Left ventricle myocardium inferior (tissue), 1 donor: ENCODE results near the gene OTUD7B. TPM values are rescaled to one million over a fixed set of nuclear protein-coding genes. Genes with fewer than 3 reads are reported as not detected.

Experiments
- DNase-seq: peaks from one replicate; pipeline ENCODE4 v3.0.0-alpha.2; 2020
- H3K27ac ChIP-seq: fragments of 200-600 bp; replicated peaks from 2 replicates; pipeline ENCODE4 v1.8.0; 2021
- H3K27me3 ChIP-seq: fragments of 200-600 bp; 2 replicates; pipeline ENCODE4 v1.8.0; 2021; ENCODE audit warnings: low read depth
- H3K36me3 ChIP-seq: fragments of 200-600 bp; 2 replicates; pipeline ENCODE4 v1.8.0; 2021
- H3K4me1 ChIP-seq: fragments of 200-600 bp; 2 replicates; pipeline ENCODE4 v1.8.0; 2021
- H3K4me3 ChIP-seq: fragments of 200-600 bp; 2 replicates; pipeline ENCODE4 v1.8.0; 2021; ENCODE audit warnings: mild to moderate bottlenecking, moderate library complexity
- H3K9me3 ChIP-seq: fragments of 200-600 bp; replicated peaks from 2 replicates; pipeline ENCODE4 v1.8.0; 2021
- CTCF ChIP-seq: fragments of 200-600 bp; IDR thresholded peaks from 2 replicates; pipeline ENCODE4 v1.8.0; 2021; ENCODE audit warnings: antibody characterized with exemption, mild to moderate bottlenecking, borderline replicate concordance
- intact Hi-C: fragments of 100-400 bp; cut with micrococcal nuclease; formaldehyde crosslinking; loops from one replicate; pipeline ENCODE4 v1.11.0; 2022
- total RNA-seq: library from RNA; stranded (reverse); fragmentation: NEBNext Ultra II Directional; extraction: Animal tissue kit (Norgen Biotek cat#: 25700); gene quantifications from one replicate; pipeline ENCODE4 v1.2.1, GENCODE V29; 2021
- donor health status: DM: no; HTN: yes; CAD: no; lungs with severe emphysema.

The OTUD7B gene
- total RNA-seq, 1 donor from 2014 or later, result 23.8 TPM

GRCh38 chr1:150051089-150051373 is 40.5 kb upstream of the OTUD7B start:
- no peaks in the 10 kb centered on the region for H3K9me3 ChIP-seq
- peaks cover 4% of the 10 kb centered on the region for H3K4me1 ChIP-seq
- intact Hi-C loops, result loop anchor here (2.0 kb wide), 1 partner anchor 88 kb away; no protein-coding TSS in a partner anchor
- no peak overlapping the region for H3K27ac ChIP-seq
- no peak for TF ChIP-seq CTCF
- DNase-seq, result no peak
- H3K36me3 ChIP-seq, result peaks cover 9% of the 10 kb centered on the region
- H3K27me3 ChIP-seq, result no peaks in the 10 kb centered on the region
- no peak overlapping the region for H3K4me3 ChIP-seq

- DNase-seq, result no peak
- TF ChIP-seq CTCF, result no peak
- Histone ChIP-seq H3K9me3 (no peaks in the 10 kb centered on the region), H3K4me3 (no peak overlapping the region), H3K27me3 (no peaks in the 10 kb centered on the region), H3K27ac (no peak overlapping the region), H3K4me1 (peaks cover 3% of the 10 kb centered on the region), H3K36me3 (peaks cover 9% of the 10 kb centered on the region)
- intact Hi-C loops, result loop anchor here (2.0 kb wide), 1 partner anchor 87 kb away; no protein-coding TSS in a partner anchor
Observed at GRCh38 chr1:150049926-150050325, 39.4 kb upstream of the OTUD7B start.

- no peak overlapping the region for H3K27ac ChIP-seq
- no peaks in the 10 kb centered on the region for H3K4me1 ChIP-seq
- H3K9me3 ChIP-seq, result no peaks in the 10 kb centered on the region
- DNase-seq, result no peak
- H3K27me3 ChIP-seq, result no peaks in the 10 kb centered on the region
- H3K36me3 ChIP-seq, result no peaks in the 10 kb centered on the region
- no peak overlapping the region for H3K4me3 ChIP-seq
- intact Hi-C loops, result no loop called here
- no peak for TF ChIP-seq CTCF
Observed at GRCh38 chr1:150034336-150034735, 23.8 kb upstream of the OTUD7B start.

GRCh38 chr1:150028322-150028721 is 17.8 kb upstream of the OTUD7B start:
- intact Hi-C loops, result no loop called here
- no peak for DNase-seq
- Histone ChIP-seq H3K4me3 (no peak overlapping the region), H3K36me3 (no peaks in the 10 kb centered on the region), H3K4me1 (no peaks in the 10 kb centered on the region), H3K27me3 (no peaks in the 10 kb centered on the region), H3K27ac (no peak overlapping the region), H3K9me3 (no peaks in the 10 kb centered on the region)
- TF ChIP-seq CTCF, result no peak

- no peak for DNase-seq
- no peak for TF ChIP-seq CTCF
- intact Hi-C loops, result no loop called here
- H3K9me3 ChIP-seq, result no peaks in the 10 kb centered on the region
- no peak overlapping the region for H3K4me3 ChIP-seq
- H3K27ac ChIP-seq, result no peak overlapping the region
- H3K36me3 ChIP-seq, result no peaks in the 10 kb centered on the region
- H3K27me3 ChIP-seq, result no peaks in the 10 kb centered on the region
- peaks cover 9% of the 10 kb centered on the region for H3K4me1 ChIP-seq
Observed at GRCh38 chr1:150024156-150024555, 13.6 kb upstream of the OTUD7B start.

- TF ChIP-seq CTCF, result no peak
- H3K27ac ChIP-seq, result no peak overlapping the region
Observed at GRCh38 chr1:150022357-150022756, 11.8 kb upstream of the OTUD7B start.

More at GRCh38 chr1:150022357-150022756, 11.8 kb upstream of the OTUD7B start:
- H3K36me3 ChIP-seq, result no peaks in the 10 kb centered on the region
- H3K4me1 ChIP-seq, result peaks cover 9% of the 10 kb centered on the region
- H3K9me3 ChIP-seq, result no peaks in the 10 kb centered on the region
- intact Hi-C loops, result no loop called here
- H3K27me3 ChIP-seq, result no peaks in the 10 kb centered on the region
- no peak for DNase-seq
- H3K4me3 ChIP-seq, result no peak overlapping the region
